Thyroid gland (tissue), 4 donors: ENCODE results near the gene ECEL1. TPM values are rescaled to one million over a fixed set of nuclear protein-coding genes. Genes with fewer than 3 reads are reported as not detected.
A peak's percentile ranks its signal among the peaks of the same experiment; 100 is the strongest.

ENCODE experiments used
- DNase-seq, 2 donors: peaks; one replicate each; pipeline ENCODE4 v3.0.0-alpha.2; 2019
- H3K27ac ChIP-seq, 3 donors: fragments of 200-600 bp; sonication (generic); 1 replicate in 2 of 3; 2 replicates in 1 of 3; pipeline ENCODE4 v1.5.1; 2016 to 2019; ENCODE audit warnings: mild to moderate bottlenecking in 1 of 3, moderate library complexity in 1 of 3
- H3K27me3 ChIP-seq: fragments of 200-600 bp; sonication (generic); one replicate; pipeline ENCODE4 v1.5.1; 2019
- H3K36me3 ChIP-seq, 2 donors: fragments of 200-600 bp; sonication (generic); one replicate each; pipeline ENCODE4 v1.5.1; 2016 to 2019
- H3K4me1 ChIP-seq, 2 donors: fragments of 200-600 bp; sonication (generic); one replicate each; pipeline ENCODE4 v1.5.1; 2017 to 2019
- H3K4me3 ChIP-seq, 3 donors: fragments of 200-600 bp; sonication (generic); replicated peaks in 1 of 3; 1 replicate in 2 of 3; 2 replicates in 1 of 3; pipeline ENCODE4 v1.5.1; 2016; ENCODE audit warnings: mild to moderate bottlenecking in 1 of 3
- H3K9me3 ChIP-seq: fragments of 200-600 bp; sonication (generic); one replicate; pipeline ENCODE4 v1.5.1; 2017
- POLR2A ChIP-seq, 2 donors: fragments of 450-650 bp; IDR thresholded peaks; one replicate each; pipeline ENCODE4 v1.6.1; 2017; ENCODE audit warnings: antibody characterized with exemption in 2 of 2, mild to moderate bottlenecking in 2 of 2, moderate library complexity in 1 of 2
- WGBS, 2 donors: methylation state at CpG; one replicate each; pipeline ENCODE4 v1.1.5; 2017; 5-methylcytosine and 5-hydroxymethylcytosine counted together
- intact Hi-C: fragments of 100-400 bp; cut with DNase I; formaldehyde crosslinking; loops from one replicate; pipeline ENCODE4 v1.15.1; 2023
- total RNA-seq, 4 donors: library from RNA; depleted of rRNA; stranded (reverse); fragments of >200 nt; gene quantifications; one replicate each; pipeline ENCODE4 v1.2.3, GENCODE V29; 2016
- TF ChIP-seq, protein P1 (sequence below), 6 experiments: fragments of 200-600 bp in 3 of 6; fragments of 450-650 bp in 3 of 6; sonication (generic) in 3 of 6; IDR thresholded peaks; one replicate each; pipeline ENCODE4 v1.5.1; 2016 to 2019; ENCODE audit warnings: antibody characterized with exemption in 6 of 6, mild to moderate bottlenecking in 2 of 6, inconsistent platforms in 1 of 6, moderate library complexity in 1 of 6

Gene ECEL1
- total RNA-seq, 4 donors from 2014 or later: 0.11 to 1.5 (median 1.2) TPM

DNA sequence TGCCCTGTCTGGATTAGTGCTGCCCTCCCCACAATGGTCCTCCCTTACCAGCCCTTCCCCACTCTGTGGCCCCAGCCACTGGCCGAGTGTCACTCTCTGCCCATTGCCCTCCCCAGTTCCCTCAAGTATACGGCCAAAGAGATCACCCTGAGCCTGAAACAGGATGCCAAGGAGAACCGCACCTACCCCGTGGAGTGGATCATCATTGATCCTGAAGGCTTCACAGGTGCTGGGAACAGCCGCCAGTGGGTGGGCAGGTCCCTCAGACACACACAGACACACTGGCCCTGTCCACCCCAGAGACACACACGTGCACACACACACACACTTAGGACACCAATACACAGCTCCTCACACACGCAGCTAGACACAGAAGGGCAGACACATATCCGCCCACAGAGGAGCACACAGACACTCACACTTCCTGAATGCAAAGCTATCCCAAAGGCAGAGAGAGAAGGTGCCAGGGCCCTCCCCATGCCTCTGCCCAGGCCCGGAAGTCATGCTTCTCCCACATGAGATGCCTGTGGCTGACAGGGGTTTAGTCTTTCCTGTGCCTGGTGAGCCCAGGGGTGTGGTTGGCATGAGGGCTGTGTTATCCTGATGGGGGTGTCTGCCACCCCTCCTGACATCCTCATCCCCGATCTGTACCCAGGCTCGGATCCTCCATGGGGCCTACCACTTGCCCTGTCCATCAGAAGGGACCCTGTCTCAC lies 41.3 kb upstream of the ECEL1 start:
- DNase-seq: no peak
- no peak for TF ChIP-seq POLR2A (IDR thresholded peaks at IDR 0.05)
- TF ChIP-seq, protein P1, sequence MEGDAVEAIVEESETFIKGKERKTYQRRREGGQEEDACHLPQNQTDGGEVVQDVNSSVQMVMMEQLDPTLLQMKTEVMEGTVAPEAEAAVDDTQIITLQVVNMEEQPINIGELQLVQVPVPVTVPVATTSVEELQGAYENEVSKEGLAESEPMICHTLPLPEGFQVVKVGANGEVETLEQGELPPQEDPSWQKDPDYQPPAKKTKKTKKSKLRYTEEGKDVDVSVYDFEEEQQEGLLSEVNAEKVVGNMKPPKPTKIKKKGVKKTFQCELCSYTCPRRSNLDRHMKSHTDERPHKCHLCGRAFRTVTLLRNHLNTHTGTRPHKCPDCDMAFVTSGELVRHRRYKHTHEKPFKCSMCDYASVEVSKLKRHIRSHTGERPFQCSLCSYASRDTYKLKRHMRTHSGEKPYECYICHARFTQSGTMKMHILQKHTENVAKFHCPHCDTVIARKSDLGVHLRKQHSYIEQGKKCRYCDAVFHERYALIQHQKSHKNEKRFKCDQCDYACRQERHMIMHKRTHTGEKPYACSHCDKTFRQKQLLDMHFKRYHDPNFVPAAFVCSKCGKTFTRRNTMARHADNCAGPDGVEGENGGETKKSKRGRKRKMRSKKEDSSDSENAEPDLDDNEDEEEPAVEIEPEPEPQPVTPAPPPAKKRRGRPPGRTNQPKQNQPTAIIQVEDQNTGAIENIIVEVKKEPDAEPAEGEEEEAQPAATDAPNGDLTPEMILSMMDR (IDR thresholded peaks at IDR 0.05): no peak
- Histone ChIP-seq H3K27ac (no peak overlapping the region), H3K4me3 (no peak overlapping the region), H3K4me1 (peaks cover 0 to 8% of the 10 kb centered on the region in 2 donors), H3K27me3 (peaks cover 7% of the 10 kb centered on the region), H3K9me3 (no peaks in the 10 kb centered on the region), H3K36me3 (no peaks in the 10 kb centered on the region)
- WGBS, 2 donors: 81 to 82% methylated on average over 7 to 11 of the region's 11 CpGs
- intact Hi-C loops: loop anchor here (10.0 kb wide), 1 partner anchor 604 kb away; the partner anchor contains the start of gene NPPC

DNA sequence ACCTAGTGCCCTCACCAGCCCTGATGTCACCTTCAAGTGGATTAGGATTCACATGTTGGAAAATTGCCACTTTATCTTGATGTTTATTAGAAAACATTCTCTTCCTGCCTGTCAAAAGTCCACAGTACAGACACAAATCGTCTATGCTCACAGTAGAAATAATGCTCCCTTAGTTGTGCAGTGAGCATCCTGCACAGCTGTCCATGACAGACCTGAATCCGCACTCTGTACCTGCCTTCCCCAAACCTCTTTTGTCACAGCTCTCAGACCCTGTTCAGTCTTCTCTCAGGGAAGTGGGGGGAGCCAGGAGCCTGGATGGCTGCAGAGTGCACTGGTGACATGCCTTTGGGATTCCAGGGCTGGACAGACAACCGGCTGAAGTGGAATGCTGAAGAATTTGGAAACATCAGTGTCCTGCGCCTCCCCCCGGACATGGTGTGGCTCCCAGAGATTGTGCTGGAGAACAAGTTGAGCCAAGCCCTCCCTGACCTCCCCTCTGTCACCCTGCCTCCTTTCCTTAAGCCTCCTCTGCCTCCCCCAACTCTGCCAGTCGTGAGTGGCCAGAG lies 40.4 kb upstream of the ECEL1 start:
- H3K36me3 ChIP-seq: no peaks in the 10 kb centered on the region
- H3K4me3 ChIP-seq: no peak overlapping the region
- WGBS, 2 donors: 81 to 87% methylated on average over 6 of the region's 6 CpGs
- intact Hi-C loops: loop anchor here (10.0 kb wide), 1 partner anchor 603 kb away; the partner anchor contains the start of gene NPPC
- H3K4me1 ChIP-seq: peaks cover 0 to 14% of the 10 kb centered on the region in 2 donors
- H3K9me3 ChIP-seq: no peaks in the 10 kb centered on the region
- DNase-seq: no peak
- H3K27ac ChIP-seq: no peak overlapping the region
- H3K27me3 ChIP-seq: peaks cover 15% of the 10 kb centered on the region
- TF ChIP-seq, protein P1 (IDR thresholded peaks at IDR 0.05): no peak

GRCh38 chr2:232526372-232526941 lies 38.8 kb upstream of the ECEL1 start:
- H3K9me3 ChIP-seq: no peaks in the 10 kb centered on the region
- no peak for TF ChIP-seq POLR2A (IDR thresholded peaks at IDR 0.05)
- TF ChIP-seq, protein P1 (IDR thresholded peaks at IDR 0.05): no peak
- no peak for DNase-seq
- H3K36me3 ChIP-seq: no peaks in the 10 kb centered on the region
- H3K27me3 ChIP-seq: peaks cover 23% of the 10 kb centered on the region
- intact Hi-C loops: loop anchor here (10.0 kb wide), 1 partner anchor 602 kb away; the partner anchor contains the start of gene NPPC
- H3K4me3 ChIP-seq: no peak overlapping the region
- peaks cover 6 to 25% of the 10 kb centered on the region in 2 donors for H3K4me1 ChIP-seq
- 63 to 75% methylated on average over 6 to 11 of the region's 13 CpGs for WGBS, 2 donors
- no peak overlapping the region for H3K27ac ChIP-seq

GRCh38 chr2:232525791-232526371 lies 38.2 kb upstream of the ECEL1 start, which contains the start of gene CHRND:
TSS of gene CHRND (plus strand) at chr2:232526160. CDS start at chr2:232526216, 56 bp downstream.
- peaks cover 23% of the 10 kb centered on the region for H3K27me3 ChIP-seq
- no peak for TF ChIP-seq POLR2A (IDR thresholded peaks at IDR 0.05)
- TF ChIP-seq, protein P1 (IDR thresholded peaks at IDR 0.05): no peak
- no peak within 1 kb of the TSS for H3K4me3 ChIP-seq
- no peak within 1 kb of the TSS for H3K27ac ChIP-seq
- DNase-seq: peak; percentile 39 to 52
- no peaks in the 10 kb centered on the region for H3K9me3 ChIP-seq
- intact Hi-C loops: loop anchor here (10.0 kb wide), 1 partner anchor 601 kb away; the partner anchor contains the start of gene NPPC
- WGBS, 2 donors: 33 to 39% methylated on average over 4 to 7 of the region's 18 CpGs
- H3K36me3 ChIP-seq: no peaks in the 10 kb centered on the region
- H3K4me1 ChIP-seq: peaks cover 6 to 25% of the 10 kb centered on the region in 2 donors
